ENCODE data around the gene CCT6B.

DNA sequence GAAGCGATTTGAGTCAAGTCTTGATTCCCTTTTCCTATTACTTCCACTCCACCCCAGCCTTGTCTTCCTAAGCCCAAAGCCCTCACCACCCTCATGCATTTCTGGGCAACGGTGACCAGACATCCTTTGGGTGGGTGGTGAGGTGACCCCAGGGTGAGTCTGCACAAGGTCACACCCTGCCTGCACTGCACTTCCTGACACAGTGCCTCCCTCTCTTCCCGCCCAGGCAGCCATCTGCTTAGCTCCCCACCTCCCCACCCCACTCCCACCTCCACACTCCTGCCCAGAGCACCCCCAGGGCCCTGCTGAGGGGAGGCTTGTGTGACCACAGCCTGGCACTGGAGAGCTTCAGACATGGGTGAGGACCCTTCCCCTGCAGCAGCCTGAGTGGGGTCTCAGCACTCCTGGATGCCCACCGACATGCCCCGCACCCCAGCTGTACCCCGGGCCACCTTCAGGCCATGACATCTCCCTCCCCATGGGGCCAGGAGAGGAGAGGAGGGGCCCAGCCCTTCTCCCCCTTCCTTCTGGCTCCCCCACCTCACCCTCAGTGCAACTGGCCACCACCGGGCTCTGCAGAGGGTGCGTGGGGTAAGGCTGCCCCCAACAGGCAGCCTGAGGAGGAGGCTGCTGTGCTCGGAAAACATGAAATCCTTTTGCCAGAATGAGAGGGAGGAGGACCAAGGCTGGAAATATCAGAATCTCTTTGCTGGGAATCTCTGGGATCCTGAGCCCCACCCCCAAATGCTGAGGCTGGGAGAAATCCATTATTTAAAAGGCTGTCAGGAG, 68.6 kb downstream of the CCT6B start:
- TF ChIP-seq, protein P1, sequence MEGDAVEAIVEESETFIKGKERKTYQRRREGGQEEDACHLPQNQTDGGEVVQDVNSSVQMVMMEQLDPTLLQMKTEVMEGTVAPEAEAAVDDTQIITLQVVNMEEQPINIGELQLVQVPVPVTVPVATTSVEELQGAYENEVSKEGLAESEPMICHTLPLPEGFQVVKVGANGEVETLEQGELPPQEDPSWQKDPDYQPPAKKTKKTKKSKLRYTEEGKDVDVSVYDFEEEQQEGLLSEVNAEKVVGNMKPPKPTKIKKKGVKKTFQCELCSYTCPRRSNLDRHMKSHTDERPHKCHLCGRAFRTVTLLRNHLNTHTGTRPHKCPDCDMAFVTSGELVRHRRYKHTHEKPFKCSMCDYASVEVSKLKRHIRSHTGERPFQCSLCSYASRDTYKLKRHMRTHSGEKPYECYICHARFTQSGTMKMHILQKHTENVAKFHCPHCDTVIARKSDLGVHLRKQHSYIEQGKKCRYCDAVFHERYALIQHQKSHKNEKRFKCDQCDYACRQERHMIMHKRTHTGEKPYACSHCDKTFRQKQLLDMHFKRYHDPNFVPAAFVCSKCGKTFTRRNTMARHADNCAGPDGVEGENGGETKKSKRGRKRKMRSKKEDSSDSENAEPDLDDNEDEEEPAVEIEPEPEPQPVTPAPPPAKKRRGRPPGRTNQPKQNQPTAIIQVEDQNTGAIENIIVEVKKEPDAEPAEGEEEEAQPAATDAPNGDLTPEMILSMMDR (IDR thresholded peaks at IDR 0.05) = peak in 2 of 3 experiments; percentile 28 to 40
- TF ChIP-seq POLR2A (IDR thresholded peaks at IDR 0.05) = no peak

Measured in testis (tissue), 2 donors.